GM13976 (cell line): Measurements from ENCODE around the gene ZMYND11.

ENCODE experiments used
- DNase-seq: peaks from one replicate; pipeline ENCODE4 v3.0.0; 2012; ENCODE audit warnings: low spot score
- in situ Hi-C: fragments of 300-500 bp; cut with MboI; formaldehyde crosslinking; loops from one replicate; pipeline ENCODE4 v1.12.0; 2022; ENCODE audit warnings: low sequenced_read_pairs, mixed read lengths, inconsistent platforms; ENCODE audit not compliant: unreplicated experiment
- TF ChIP-seq, protein P1 (sequence below): IDR thresholded peaks from 2 replicates; pipeline ENCODE4 v1.5.1; 2012; ENCODE audit warnings: borderline replicate concordance, mild to moderate bottlenecking; ENCODE audit not compliant: insufficient read depth; ENCODE audit errors: extremely low read depth, missing control alignments, control extremely low read depth

The ZMYND11 gene

DNA sequence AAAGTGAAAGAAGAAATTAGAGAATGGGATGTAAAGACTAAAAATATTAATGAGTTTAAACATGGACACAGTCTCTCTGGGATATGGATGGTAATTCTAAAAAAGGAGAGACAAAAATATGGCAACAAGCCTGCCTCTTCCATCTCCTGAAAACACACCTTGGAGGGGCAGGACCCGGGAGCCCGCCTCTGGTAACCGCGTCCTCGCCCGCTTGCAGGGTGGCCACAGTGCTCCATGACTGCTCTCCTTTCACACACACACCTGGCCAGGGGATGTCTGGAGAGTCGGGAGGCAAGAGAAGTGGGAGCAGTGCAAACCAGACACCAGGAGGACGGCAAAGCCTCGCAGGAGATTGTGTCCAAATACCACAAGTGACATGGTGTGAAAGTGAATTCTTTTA, 166.3 kb downstream of the ZMYND11 start:
- TF ChIP-seq, protein P1, sequence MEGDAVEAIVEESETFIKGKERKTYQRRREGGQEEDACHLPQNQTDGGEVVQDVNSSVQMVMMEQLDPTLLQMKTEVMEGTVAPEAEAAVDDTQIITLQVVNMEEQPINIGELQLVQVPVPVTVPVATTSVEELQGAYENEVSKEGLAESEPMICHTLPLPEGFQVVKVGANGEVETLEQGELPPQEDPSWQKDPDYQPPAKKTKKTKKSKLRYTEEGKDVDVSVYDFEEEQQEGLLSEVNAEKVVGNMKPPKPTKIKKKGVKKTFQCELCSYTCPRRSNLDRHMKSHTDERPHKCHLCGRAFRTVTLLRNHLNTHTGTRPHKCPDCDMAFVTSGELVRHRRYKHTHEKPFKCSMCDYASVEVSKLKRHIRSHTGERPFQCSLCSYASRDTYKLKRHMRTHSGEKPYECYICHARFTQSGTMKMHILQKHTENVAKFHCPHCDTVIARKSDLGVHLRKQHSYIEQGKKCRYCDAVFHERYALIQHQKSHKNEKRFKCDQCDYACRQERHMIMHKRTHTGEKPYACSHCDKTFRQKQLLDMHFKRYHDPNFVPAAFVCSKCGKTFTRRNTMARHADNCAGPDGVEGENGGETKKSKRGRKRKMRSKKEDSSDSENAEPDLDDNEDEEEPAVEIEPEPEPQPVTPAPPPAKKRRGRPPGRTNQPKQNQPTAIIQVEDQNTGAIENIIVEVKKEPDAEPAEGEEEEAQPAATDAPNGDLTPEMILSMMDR = no peak
- no peak for DNase-seq
- in situ Hi-C loops = no loop called here
